DMS153 (cell line): Measurements from ENCODE around the gene NOSIP.
A peak's percentile ranks its signal among the peaks of the same experiment; 100 is the strongest.

Experiments used
- DNase-seq: peaks from one replicate; lab custom pipeline; 2025; lab: John Stamatoyannopoulos, UW

Gene NOSIP

DNA sequence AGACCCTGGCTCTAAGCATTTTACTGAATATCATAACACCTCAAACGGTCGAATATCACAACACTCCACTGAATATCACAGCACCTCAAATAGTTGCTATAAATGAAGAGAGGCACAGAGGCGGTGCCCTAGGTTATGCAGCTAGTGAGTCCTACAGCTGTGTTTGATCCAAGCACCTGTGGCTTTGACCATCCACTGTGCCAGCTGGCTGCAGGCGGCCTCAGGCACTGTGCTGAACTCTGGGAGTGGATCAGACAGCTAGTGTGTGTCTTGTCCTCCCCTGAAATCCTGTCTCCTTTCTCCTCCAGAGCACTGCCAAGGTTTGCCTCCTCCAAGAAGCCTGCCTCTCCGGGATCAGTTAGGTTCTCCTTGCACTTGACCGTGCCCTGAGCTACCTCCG, 7.3 kb downstream of the NOSIP start:
- no peak for DNase-seq

DNA sequence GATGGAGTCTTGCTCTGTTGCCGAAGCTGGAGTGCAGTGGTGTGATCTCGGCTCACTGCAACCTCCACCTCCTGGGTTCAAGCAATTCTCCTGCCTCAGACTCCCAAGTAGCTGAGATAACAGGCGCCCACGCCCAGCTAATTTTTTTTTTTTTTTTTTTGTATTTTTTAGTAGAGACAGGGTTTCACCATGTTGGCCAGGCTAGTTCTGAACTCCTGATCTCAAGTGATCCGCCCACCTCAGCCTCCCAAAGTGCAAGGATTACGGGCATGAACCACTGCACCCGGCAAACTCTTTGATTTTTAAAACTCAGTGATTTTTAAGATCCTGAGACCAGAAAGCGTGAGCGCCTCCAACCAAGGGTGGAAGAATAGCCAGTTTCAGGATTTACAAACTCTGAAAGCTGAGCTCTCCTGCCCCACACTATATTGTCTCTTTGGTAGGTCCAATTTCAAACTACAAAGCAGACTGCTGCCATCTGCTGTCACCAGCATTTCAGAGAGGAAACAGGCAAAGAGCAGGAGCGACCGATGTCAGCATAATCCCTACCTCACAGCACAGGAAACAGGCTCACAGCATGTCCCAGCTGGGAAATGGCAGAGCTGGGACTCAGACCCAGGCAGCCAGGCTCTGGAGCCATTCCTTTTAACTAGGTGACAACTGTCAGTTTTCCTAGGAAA, 9.2 kb downstream of the NOSIP start:
- no peak for DNase-seq

DNA sequence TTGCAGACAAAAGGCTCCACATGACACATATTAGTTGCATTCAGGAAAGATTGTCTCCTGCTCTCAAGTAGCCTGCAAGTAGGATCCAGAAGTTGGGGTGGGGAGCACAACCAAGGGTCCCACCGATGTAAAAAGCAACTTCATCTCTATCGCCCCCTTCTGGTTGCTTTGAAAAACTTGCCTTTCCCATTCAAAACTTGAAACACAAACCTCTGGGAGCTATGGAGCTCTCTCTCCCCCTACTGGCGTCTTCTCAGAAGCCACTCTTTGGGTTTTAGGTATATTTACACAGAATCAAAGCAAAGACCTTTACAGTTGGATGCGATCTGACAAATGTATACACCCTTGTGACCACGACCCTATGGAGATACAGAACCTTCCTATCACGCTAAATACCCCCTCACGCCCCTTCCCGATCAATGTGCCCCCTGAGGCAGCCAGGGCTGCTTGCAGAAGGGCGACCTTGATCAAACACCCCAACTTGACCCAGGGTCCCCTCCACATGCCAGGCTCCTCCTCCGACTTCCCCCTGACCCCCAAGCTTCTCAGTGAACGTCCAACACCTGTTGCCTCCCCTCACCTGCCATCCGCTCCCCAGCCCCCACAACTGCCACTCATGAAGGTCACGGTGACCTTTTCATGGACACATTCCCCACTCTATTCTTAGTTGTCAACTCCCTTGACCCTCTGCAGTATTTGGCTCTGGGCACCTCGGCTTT, 10.1 kb downstream of the NOSIP start:
- DNase-seq = peak; percentile 55

DNA sequence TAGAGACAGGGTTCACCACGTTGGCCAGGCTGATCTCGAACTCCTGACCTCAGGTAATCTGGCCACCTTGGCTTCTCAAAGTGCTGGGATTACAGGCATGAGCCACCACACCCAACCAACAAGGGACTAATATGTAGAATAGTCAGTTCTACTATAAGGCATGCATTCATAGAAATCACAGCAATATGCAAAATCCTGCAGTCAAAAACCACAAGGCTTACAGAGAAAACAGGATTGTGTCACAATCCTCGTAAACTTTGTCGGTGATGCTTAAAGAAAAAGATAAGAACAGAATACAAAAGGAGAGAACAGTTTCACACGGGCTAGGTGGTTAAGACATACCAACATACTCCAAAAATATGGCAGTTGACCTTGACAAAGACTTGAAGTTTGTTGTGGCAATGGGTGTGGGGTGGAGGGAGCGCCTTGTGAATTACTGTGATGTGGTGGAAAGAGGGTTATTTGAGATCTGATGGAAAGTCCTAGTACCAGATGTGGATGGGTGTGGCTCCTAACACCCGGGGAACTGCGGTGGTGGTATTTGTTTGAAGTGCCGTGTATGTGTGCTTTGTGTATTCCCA, 12.4 kb downstream of the NOSIP start:
- DNase-seq = no peak

DNA sequence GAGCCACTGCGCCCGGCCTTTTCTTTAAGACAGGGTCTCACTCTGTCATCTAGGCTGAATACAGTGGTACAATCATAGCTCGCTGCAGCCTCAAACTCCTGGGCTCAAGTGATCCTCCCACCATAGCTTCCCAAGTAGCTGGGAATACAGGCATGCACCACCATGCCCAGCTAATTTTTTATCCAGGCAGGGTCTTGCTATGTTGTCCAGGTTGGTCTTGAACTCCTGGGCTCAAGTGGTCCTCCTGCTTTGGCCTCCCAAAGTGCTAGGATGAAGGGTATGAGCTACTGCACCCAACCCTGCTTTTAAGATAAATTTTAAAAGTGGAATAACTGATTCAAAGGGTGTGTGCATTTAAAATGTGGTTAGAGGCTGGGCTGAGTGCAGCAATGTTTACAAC, 14.1 kb downstream of the NOSIP start:
- no peak for DNase-seq

DNA sequence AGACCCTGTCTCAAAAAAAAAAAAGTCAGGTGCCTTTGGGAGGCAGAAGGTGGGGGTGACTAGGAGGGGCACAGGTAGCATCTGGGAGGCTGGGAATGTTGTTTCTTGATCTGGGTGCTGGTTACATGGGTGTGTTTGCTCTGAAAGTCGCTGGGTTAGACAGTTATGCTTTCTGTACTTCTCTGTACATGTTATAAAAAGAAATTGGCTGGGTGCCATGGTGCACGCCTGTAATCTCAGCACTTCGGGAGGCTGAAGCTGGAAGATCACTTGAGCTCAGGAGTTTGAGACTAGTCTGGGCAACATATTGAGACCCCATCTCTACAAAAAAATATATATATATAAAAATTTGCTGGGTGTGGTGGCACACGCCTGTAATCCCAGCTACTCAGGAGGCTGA, 15.1 kb downstream of the NOSIP start:
- no peak for DNase-seq

DNA sequence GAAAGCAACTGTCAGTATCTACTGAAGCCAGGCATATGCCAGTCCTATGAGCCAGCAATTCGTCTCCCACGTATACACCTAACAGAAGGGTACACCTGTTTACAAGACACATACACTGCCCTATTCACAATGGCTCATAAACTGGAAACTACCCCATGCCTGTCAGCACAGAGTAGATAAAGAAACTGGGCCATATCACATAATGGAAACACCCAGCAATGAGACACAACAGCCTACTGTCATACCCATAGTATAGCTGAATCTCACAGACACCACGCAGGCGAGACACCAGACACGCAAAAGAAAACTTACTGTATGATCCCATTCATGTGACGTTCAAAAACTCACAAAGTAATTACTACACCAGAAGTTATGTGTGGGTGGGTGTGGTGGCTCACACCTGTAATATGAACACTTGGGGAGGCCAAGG, 15.7 kb downstream of the NOSIP start:
- no peak for DNase-seq

DNA sequence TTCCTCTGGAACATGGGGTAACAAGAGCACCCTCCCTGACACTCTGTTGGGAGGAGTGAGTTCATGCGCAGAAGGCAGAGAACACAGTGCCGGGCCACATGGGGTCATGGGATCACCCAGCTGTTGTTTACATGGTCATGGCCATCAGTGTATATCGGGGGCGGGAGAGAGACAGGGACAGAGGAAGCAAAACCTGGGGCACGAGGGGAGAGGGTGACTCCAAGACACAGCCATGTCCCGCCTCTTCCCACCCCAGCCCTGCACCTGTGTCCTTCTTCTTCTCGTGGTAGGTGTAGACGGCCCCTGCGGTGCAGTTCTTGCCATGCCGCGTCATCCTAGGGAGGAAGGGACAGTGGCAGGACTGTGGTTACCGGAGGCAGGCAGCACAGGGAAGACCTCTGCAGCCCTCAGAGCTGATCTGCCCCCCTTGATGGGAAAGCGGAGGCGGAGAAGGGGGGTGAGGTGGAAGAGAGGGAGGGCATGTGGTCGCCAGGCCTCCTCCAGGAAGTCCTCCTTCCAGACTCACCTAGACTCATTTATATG, 19.9 kb downstream of the NOSIP start:
- DNase-seq = no peak

DNA sequence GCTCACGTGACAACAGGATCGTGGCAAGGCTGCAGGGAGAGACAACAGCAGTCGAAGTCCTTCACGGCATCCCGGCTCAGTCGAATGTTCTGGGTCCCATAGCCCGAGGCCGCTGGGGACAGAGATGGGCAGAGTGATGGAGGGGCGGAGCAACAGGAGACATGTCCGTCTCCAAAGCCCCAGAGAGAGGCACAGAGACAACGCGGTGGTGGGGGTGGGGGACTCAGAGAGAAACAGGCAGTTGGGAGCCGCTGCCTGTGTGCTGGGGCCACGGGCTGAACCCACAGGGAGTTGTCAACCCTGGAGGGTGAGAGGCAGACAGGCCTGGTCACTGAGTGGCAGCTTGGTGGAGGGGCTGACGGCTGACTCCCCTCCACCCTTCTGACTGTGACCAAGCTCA, 20.4 kb downstream of the NOSIP start:
- no peak for DNase-seq

DNA sequence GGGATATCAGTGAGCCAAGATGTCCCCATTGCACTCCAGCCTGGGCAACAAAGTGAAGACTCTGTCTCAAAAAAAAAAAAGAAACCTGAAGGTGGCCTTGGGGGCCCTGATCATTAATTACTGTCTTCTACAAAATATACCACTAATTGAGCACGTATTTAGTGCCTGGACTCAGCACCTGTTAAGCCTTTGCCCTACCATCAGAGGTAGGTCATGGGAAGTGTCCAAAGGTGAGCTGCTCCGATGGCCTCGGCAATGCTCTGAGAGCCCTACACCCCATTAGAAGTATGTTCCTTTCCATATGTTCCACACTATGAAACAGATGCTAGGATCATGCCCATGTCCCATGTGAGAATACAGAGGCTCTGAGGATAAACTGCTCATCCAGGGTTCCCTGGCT, 20.9 kb downstream of the NOSIP start:
- no peak for DNase-seq

DNA sequence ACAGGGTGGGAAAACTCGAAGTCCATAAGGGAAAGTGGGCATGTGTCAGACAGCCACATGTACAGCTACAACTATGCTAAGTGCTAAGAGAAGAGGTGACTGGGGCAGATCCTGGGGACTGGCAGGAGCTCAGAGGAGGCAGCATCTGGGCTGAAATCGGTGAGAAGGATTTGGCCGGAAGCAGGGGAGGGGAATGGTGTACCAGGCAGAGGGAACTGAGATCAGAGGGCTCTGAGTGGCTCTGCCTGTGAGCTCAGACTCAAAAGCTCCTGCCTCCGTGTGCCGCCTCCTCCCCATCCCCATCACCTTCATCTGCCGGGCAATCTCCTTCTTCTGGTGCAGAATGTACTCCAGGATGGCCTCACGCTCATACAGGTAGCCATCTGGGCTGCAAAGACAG, 21.8 kb downstream of the NOSIP start:
- no peak for DNase-seq

DNA sequence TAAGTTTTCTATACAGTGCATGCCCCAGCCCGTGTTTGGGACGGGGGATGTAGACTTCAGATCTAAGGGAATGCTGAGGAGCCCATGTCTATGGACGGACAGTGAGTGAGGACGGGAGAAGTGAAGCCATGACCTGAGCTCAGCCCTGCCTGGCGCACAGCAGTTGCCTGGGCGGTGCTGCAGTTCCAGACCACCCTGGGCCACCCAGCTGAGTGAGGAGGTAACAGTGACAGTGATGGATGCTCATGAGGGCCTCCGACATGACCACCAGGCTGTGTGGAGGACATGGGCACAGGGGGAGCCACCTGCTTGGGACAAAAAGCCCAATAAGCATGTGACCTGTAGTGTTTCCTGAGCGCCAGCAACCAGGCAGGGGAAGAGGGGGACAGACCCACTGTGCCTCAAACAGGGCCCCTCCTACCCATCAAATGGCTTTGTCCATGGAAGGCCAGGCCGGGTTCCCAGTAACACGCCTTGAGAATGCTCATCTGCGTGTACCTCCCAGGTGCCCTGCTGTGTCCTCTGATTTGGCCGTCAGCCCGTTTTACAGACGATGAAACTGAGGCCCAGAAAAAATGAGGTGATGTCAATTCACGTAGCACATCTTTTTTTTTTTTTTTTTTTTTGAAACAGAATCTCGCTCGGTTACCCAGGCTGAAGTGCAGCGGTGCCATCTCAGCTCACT, 22.6 kb downstream of the NOSIP start:
- no peak for DNase-seq

DNA sequence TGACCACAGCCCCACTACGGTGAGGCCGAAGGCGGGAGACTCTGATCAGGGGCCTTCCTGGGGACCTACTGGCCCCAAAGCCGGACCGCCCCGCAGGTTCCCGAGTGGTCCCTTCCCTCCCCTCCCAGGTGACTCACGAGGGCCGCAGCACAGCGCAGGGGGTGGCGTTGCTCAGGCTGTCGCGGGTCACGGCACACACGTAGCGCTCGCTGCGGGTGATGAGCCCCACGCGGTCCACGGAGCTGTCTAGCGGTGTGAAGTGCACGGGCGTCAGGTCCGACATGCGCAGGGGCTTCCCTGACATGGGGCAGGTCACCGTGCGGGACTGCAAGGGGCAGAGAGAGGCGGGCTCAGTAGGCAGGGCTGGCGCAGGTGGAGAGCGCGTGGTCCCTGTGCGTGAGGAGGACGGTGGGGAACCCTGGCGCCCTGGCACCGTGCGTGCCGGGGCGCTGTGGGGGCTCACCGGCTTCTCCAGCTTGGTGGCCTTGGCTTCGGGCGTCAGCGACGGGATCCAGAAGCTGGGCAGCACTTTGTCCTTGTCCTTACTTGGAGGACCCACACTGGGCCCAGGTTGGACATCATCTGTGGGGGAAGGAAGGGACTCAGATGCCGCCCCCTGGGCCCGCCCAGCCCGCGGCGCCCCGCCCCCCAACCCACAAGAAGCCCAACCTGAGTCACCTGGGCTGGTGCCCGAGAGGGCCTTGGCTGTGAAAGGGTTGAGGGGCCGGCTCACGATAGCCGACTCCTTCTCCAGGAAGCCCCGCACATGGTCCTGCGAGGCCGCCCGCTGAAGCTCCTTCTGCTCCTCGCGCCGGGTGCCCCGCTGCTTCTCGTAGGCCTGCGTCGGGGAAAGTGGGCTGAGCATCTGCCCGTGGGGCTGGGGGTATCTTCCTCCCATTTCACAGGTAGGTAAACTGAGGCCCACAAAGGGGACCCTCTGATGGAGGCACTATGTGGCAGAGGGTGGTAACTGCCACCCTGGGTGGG, 23.7 kb downstream of the NOSIP start:
- no peak for DNase-seq

DNA sequence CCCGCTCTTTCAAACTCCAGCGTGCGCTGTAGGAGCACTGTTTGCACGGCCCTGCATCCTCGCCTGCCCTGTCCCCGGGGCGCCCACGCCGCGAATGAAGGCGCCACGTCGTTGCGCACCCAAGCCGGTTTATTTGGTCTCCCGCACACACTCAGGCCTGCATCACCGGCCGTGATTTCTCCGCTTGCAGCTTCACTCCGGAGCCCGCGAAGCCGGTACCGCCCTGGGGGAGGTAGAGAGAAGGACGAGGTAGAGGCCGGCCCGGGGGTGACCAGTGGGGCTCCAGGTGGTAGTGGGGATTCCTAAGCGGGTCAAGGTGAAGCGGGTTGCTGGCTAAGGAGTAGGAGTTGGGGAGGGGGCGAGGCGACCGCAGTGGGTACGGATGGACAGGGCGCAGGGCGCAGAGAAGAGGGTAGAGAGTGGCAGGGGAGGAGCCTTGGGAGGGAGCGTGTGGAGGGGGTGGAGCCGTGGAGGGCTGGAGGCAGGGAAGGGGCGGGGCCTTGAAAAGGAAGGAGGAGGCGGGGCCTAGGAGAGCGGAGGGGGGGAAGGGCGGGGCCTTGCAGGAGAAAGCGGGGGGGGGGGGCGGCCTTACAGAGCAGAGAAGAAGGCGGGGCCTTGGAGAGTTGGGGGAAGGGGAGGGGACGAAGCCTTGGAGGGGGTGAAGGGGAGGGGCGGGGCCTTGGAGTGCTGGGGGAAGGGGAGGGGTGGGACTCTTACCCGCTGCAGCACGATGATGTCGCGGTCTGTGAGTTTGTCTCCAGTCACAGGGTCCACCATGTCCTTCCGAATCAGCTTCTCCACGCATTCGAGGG, 24.6 kb downstream of the NOSIP start:
- DNase-seq = no peak

DNA sequence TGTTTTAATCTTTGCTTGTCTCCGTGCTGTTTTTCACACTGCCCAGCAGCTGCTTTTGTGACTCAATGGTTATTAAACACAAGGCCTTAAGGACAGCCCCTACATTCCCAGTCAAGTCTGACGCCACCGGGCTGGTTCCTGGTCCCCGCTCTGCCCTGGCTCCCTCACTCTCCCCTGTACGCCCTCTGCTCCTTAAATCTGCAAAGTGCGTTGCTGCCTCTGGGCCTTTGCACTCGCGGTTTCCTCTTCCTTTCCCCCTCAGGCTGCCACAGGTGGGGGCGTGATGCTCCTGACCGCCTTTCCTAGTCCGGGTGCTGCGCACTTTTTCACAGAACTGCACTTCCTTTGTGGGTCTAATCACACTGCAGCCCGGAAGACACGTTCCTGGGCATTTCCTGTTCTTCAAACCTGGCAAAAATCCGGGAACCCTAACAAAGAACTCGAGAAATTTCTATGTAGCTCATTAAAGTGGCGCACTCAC, 25.6 kb downstream of the NOSIP start:
- no peak for DNase-seq

DNA sequence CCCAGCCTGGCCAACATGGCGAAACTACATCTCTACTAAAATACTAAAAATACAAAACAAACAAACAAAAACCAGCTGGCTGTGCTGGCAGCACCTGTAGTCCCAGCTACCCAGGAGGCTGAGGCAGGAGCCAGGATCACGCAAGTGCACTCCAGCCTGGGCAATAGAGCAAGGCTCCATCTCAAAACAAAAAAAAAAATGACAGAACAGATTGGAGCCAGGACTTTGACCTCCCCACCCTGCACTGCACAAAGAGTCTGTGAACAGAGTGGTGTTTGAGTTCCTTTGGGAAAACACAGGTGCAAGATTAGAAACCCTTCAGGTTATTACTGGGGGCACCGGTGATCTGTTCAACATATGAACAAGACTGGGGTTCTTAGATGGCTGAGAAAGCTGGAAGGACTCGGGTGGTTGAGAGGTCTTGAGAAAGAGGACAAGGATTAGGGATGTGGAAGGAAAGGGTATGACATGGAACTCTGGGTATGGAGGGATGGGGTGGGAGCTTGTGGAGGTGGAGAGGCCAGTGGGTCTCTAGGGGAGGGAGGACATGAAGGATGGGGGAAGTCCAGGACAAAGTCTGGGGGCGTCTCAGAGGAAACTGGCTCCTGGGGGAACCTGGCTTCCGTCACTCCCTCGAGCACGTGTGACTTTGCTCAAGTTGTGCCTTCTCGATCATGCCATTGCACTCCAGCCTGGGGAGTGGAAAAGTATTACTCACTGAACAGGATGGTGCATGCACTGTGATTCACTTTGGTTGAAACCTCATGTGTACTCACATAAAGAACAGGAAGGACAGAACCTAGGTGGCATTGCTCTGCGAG, 26.7 kb downstream of the NOSIP start:
- DNase-seq = no peak

DNA sequence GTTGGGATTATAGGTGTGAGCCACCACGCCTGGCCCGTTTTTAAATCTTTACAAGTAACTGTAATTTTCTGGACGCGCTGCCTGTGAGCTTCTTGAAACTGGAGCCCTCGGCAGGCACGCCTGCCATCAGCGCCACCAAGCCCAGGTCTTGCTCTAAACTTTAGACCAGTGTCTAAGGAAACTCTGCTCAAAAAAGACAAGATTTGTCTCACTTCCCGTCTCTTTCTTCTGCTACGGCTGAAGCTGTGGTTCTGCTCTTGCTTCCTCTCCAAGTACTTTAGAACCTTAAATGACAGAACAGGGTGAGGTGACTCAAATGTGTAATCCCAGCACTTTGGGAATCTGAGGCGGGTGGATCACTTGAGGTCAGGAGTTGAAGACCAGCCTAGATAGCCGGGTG, 27.6 kb downstream of the NOSIP start:
- DNase-seq = no peak

DNA sequence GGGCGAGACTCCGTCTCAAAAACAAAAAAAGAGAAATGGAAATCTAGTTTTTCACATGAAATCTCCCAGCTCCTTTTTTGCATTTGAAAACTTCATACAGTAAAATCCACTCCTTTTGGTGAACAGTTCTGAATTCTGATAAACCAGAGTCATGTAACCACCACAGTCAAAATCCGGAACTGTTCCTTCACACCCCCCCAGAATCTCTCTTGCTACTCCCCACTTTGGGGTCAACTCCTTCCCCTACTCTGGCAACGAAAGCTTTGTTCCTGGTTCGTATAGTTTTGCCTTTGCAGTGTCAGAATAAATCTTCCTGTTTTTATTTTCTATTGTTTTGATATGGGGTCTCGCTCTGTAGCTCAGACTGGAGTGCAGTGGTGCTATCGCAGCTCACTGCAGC, 28.8 kb downstream of the NOSIP start:
- no peak for DNase-seq

DNA sequence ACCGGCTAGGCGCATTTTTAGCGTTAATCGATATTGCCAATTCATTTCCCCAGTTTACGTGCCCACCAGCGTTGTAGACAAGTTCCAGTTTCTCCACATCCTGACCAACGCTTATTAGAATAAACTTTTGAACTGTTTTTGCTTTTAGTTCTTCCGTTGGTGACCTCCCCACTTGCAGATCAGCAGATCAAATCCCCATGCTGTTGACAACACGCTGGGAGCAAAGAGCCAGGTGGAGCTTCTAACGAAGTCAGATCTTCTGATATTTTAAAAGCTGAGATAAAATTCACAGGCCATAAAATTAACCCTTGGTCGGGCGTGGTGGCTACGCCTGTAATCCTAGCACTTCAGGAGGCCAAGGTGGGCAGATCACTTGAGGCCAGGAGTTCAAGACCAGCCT, 31.3 kb downstream of the NOSIP start:
- DNase-seq = no peak
